Peyer's patch (tissue), 4 donors: ENCODE measurements around the gene UNK. TPM values are rescaled to one million over a fixed set of nuclear protein-coding genes. Genes with fewer than 3 reads are reported as not detected.

Source experiments
- DNase-seq, 3 donors: peaks; one replicate each; pipeline ENCODE4 v3.0.0-alpha.2; 2017 to 2019
- H3K27ac ChIP-seq, 4 donors: fragments of 200-600 bp; sonication (generic); one replicate each; pipeline ENCODE4 v1.5.1; 2016 to 2019
- H3K27me3 ChIP-seq, 2 donors: fragments of 200-600 bp; sonication (generic); one replicate each; pipeline ENCODE4 v1.5.1; 2019
- H3K36me3 ChIP-seq, 3 donors: fragments of 200-600 bp; sonication (generic); one replicate each; pipeline ENCODE4 v1.5.1; 2016 to 2019
- H3K4me1 ChIP-seq, 4 donors: fragments of 200-600 bp; sonication (generic); one replicate each; pipeline ENCODE4 v1.5.1; 2016 to 2019
- H3K4me3 ChIP-seq, 4 donors: fragments of 200-600 bp; sonication (generic); 1 replicate in 3 of 4; 2 replicates in 1 of 4; pipeline ENCODE4 v1.5.1; 2016 to 2019; ENCODE audit warnings: mild to moderate bottlenecking in 1 of 4
- H3K9me3 ChIP-seq, 4 donors: fragments of 200-600 bp; sonication (generic); one replicate each; pipeline ENCODE4 v1.5.1; 2016 to 2019; ENCODE audit warnings: mild to moderate bottlenecking in 1 of 4
- CTCF ChIP-seq, 6 experiments: fragments of 450-650 bp in 4 of 6; fragments of 200-600 bp in 2 of 6; sonication (generic) in 1 of 6; IDR thresholded peaks; one replicate each; pipeline ENCODE4 v1.5.1; 2017 to 2019; ENCODE audit warnings: antibody characterized with exemption in 6 of 6, mild to moderate bottlenecking in 3 of 6, moderate library complexity in 1 of 6
- POLR2A ChIP-seq, 2 donors: fragments of 450-650 bp; IDR thresholded peaks; one replicate each; pipeline ENCODE4 v1.5.1; 2017; ENCODE audit warnings: antibody characterized with exemption in 2 of 2, mild to moderate bottlenecking in 2 of 2, moderate library complexity in 2 of 2
- total RNA-seq, 4 donors: library from RNA; depleted of rRNA; stranded (reverse); fragments of >200 nt; gene quantifications; one replicate each; pipeline ENCODE4 v1.1.0, GENCODE V29; 2016

The UNK gene
- total RNA-seq, 4 donors from 2014 or later = 18.9 to 108 (median 30.6) TPM

GRCh38 chr17:75817571-75817970 is 33.0 kb downstream of the UNK start:
- TF ChIP-seq CTCF (IDR thresholded peaks at IDR 0.05) (no peak), POLR2A (IDR thresholded peaks at IDR 0.05) (no peak)
- DNase-seq = no peak
- Histone ChIP-seq H3K4me3 (no peak overlapping the region), H3K27me3 (no peaks in the 10 kb centered on the region), H3K9me3 (no peaks in the 10 kb centered on the region), H3K27ac (no peak overlapping the region), H3K36me3 (peaks cover 0 to 87% (median 0%) of the 10 kb centered on the region in 3 donors), H3K4me1 (peaks cover 0 to 4% (median 0%) of the 10 kb centered on the region in 4 donors)

GRCh38 chr17:75818326-75818885 is 33.8 kb downstream of the UNK start:
- Histone ChIP-seq H3K9me3 (no peaks in the 10 kb centered on the region), H3K4me3 (no peak overlapping the region), H3K36me3 (peaks cover 0 to 87% (median 0%) of the 10 kb centered on the region in 3 donors), H3K4me1 (peaks cover 0 to 4% (median 0%) of the 10 kb centered on the region in 4 donors), H3K27me3 (no peaks in the 10 kb centered on the region), H3K27ac (no peak overlapping the region)
- no peak for DNase-seq
- TF ChIP-seq POLR2A (IDR thresholded peaks at IDR 0.05) (no peak), CTCF (IDR thresholded peaks at IDR 0.05) (no peak)

GRCh38 chr17:75819116-75819515 is 34.5 kb downstream of the UNK start:
- H3K9me3 ChIP-seq = no peaks in the 10 kb centered on the region
- TF ChIP-seq CTCF (IDR thresholded peaks at IDR 0.05) = no peak
- no peaks in the 10 kb centered on the region for H3K27me3 ChIP-seq
- DNase-seq = no peak
- H3K4me3 ChIP-seq = no peak overlapping the region
- peaks cover 0 to 89% (median 0%) of the 10 kb centered on the region in 3 donors for H3K36me3 ChIP-seq
- H3K4me1 ChIP-seq = peaks cover 0 to 4% (median 0%) of the 10 kb centered on the region in 4 donors
- no peak overlapping the region for H3K27ac ChIP-seq

- Histone ChIP-seq H3K4me1 (peaks cover 0 to 4% (median 0%) of the 10 kb centered on the region in 4 donors), H3K36me3 (peaks cover 0 to 91% (median 0%) of the 10 kb centered on the region in 3 donors), H3K9me3 (no peaks in the 10 kb centered on the region), H3K27me3 (no peaks in the 10 kb centered on the region), H3K27ac (no peak overlapping the region), H3K4me3 (no peak overlapping the region)
- TF ChIP-seq POLR2A (IDR thresholded peaks at IDR 0.05) (no peak), CTCF (IDR thresholded peaks at IDR 0.05) (no peak)
- no peak for DNase-seq
Observed at GRCh38 chr17:75819678-75820077, 35.1 kb downstream of the UNK start.

GRCh38 chr17:75820094-75821080 is 35.8 kb downstream of the UNK start:
- Histone ChIP-seq H3K4me1 (peaks cover 0 to 4% (median 0%) of the 10 kb centered on the region in 4 donors), H3K27ac (no peak overlapping the region), H3K4me3 (no peak overlapping the region), H3K9me3 (no peaks in the 10 kb centered on the region), H3K36me3 (peaks cover 0 to 91% (median 0%) of the 10 kb centered on the region in 3 donors), H3K27me3 (no peaks in the 10 kb centered on the region)
- TF ChIP-seq CTCF (IDR thresholded peaks at IDR 0.05) (no peak), POLR2A (IDR thresholded peaks at IDR 0.05) (no peak)
- no peak for DNase-seq
